HL-60 (cell line): ENCODE results near the gene MVK.

Experiments used
- CTCF ChIP-seq: IDR thresholded peaks from one replicate; pipeline ENCODE4 v1.5.1; 2011; ENCODE audit warnings: low read length, control low read depth, inconsistent platforms; ENCODE audit not compliant: insufficient read depth
- GABPA ChIP-seq: IDR thresholded peaks from 2 replicates; pipeline ENCODE4 v1.6.1; 2012; ENCODE audit warnings: low read depth
- POLR2AphosphoS5 ChIP-seq: IDR thresholded peaks from 2 replicates; pipeline ENCODE4 v1.6.1; 2012; ENCODE audit warnings: low read depth
- REST ChIP-seq: IDR thresholded peaks from 2 replicates; pipeline ENCODE4 v1.6.1; 2012; ENCODE audit warnings: low read depth; ENCODE audit not compliant: insufficient replicate concordance

- no peak for TF ChIP-seq REST
- no peak for TF ChIP-seq CTCF
- no peak for TF ChIP-seq POLR2AphosphoS5
- no peak for TF ChIP-seq GABPA
These were observed 20.6 kb upstream of the MVK start for GRCh38 chr12:109552971-109553370.
